Measurements from ENCODE around the gene CEP78. TPM values are rescaled to one million over a fixed set of nuclear protein-coding genes. Genes with fewer than 3 reads are reported as not detected.

CEP78 gene
- total RNA-seq, 1 donor, result 16.6 TPM

DNA sequence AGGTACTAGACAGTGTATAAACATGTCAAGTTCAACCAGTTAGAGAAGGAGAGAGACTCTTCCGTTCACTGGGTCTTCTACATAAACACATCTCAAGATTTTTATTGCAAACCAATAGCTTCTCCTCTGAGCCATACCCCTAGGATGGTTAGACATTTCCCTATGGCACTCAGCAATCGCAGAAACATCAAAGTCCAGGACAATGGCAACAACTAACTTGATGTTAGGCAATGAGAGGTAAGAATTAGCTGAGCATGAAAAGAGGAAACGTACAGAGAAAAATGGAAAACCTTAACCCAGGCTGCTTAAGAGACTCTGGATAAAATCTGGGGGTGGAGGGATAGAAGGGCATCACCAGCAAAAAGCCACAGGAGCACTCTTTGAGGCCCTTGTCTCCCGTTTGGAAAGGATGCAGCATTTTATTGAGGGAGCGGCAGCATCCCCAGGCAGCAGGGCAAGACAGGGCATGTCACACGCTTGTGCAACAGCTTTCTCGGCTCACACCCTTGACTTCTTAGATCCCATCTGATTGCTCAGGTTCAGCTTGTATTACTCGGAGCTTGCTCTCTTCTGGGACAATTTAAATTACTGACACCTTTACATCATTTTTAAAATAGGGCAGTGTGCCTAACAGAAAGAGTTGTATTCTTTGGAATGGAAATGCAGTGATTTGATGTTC lies 52.5 kb downstream of the CEP78 start:
- Histone ChIP-seq H3K4me1 (ENCODE audit: insufficient read depth, low read length) (no peaks in the 10 kb centered on the region), H4K20me1 (ENCODE audit: insufficient read depth, low read length) (no peaks in the 10 kb centered on the region), H2AFZ (ENCODE audit: low read length) (no peak overlapping the region), H3K9me3 (ENCODE audit: low read depth, low read length) (no peaks in the 10 kb centered on the region), H3K79me2 (ENCODE audit: insufficient read depth, low read length) (no peaks in the 10 kb centered on the region), H3K27me3 (ENCODE audit: insufficient read depth, low read length) (no peaks in the 10 kb centered on the region), H3K4me2 (ENCODE audit: insufficient read depth, low read length) (no peak overlapping the region), H3K36me3 (ENCODE audit: insufficient read depth, low read length) (no peaks in the 10 kb centered on the region), H3K4me3 (ENCODE audit: insufficient read depth, low read length) (no peak overlapping the region), H3K27ac (ENCODE audit: low read depth, low read length) (no peak overlapping the region)
- TF ChIP-seq, protein P1, sequence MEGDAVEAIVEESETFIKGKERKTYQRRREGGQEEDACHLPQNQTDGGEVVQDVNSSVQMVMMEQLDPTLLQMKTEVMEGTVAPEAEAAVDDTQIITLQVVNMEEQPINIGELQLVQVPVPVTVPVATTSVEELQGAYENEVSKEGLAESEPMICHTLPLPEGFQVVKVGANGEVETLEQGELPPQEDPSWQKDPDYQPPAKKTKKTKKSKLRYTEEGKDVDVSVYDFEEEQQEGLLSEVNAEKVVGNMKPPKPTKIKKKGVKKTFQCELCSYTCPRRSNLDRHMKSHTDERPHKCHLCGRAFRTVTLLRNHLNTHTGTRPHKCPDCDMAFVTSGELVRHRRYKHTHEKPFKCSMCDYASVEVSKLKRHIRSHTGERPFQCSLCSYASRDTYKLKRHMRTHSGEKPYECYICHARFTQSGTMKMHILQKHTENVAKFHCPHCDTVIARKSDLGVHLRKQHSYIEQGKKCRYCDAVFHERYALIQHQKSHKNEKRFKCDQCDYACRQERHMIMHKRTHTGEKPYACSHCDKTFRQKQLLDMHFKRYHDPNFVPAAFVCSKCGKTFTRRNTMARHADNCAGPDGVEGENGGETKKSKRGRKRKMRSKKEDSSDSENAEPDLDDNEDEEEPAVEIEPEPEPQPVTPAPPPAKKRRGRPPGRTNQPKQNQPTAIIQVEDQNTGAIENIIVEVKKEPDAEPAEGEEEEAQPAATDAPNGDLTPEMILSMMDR (IDR thresholded peaks at IDR 0.05; ENCODE audit: extremely low read depth, low read depth, low read length), result no peak
- no peak for DNase-seq (ENCODE audit: insufficient read length, low spot score, missing footprints)

DNA sequence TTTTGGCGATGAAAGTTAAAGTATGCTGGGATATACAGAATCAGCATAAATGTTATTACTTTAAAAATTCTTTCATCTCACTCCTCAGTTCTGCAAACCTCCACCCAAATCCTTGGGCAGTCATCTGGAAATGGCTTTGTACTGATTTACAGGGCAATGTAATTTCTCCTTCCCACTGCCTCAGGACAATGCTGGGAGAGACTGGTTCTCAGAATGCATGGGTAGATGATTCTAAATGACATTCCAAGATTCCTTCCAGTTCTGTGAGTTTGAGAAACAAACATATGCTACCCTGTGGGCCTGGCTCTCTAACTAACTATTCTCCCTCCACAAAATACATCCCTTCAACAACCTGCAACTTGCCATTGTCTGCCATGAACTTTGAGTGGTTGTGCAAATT lies 53.6 kb downstream of the CEP78 start:
- H3K4me1 ChIP-seq (ENCODE audit: insufficient read depth, low read length), result no peaks in the 10 kb centered on the region
- no peak overlapping the region for H2AFZ ChIP-seq (ENCODE audit: low read length)
- no peak overlapping the region for H3K4me2 ChIP-seq (ENCODE audit: insufficient read depth, low read length)
- no peaks in the 10 kb centered on the region for H3K27me3 ChIP-seq (ENCODE audit: insufficient read depth, low read length)
- TF ChIP-seq, protein P1 (IDR thresholded peaks at IDR 0.05; ENCODE audit: extremely low read depth, low read depth, low read length), result no peak
- H3K4me3 ChIP-seq (ENCODE audit: insufficient read depth, low read length), result no peak overlapping the region
- no peaks in the 10 kb centered on the region for H3K36me3 ChIP-seq (ENCODE audit: insufficient read depth, low read length)
- no peaks in the 10 kb centered on the region for H3K9me3 ChIP-seq (ENCODE audit: low read depth, low read length)
- H3K79me2 ChIP-seq (ENCODE audit: insufficient read depth, low read length), result no peaks in the 10 kb centered on the region
- no peak for DNase-seq (ENCODE audit: insufficient read length, low spot score, missing footprints)
- H3K27ac ChIP-seq (ENCODE audit: low read depth, low read length), result no peak overlapping the region
- no peaks in the 10 kb centered on the region for H4K20me1 ChIP-seq (ENCODE audit: insufficient read depth, low read length)

DNA sequence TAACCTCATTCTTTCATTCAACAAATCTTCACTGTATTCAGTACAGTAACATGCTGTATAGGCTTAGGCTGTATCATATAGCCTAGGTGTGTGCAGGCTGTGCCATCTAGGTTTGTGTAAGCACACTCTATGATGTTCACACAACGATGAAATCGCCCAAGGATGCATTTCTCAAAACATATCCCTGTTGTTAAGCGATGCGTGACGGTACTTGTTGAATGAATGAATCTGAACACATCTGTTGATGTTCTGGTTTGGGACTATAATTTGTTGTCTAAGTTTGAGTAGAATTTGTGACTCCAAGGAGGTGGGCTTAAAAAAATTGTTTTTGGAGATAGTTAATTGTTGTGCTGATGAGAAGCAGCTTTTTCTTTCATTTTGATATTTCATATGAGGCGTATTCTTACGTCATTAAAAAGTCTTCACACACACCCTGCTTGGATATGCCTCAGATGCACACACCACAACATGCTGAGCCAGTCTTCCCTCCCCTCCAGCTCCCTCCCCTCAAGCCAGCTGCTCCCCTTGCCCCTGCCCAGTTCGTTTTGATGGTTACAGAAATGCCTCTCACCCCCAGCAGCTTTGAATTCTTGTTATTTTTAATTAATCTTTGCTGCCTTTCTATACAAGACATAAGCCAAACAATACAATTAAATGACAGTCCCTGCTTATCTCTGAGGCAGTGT lies 55.5 kb downstream of the CEP78 start:
- Histone ChIP-seq H3K27ac (ENCODE audit: low read depth, low read length) (no peak overlapping the region), H2AFZ (ENCODE audit: low read length) (no peak overlapping the region), H3K36me3 (ENCODE audit: insufficient read depth, low read length) (no peaks in the 10 kb centered on the region), H4K20me1 (ENCODE audit: insufficient read depth, low read length) (no peaks in the 10 kb centered on the region), H3K27me3 (ENCODE audit: insufficient read depth, low read length) (no peaks in the 10 kb centered on the region), H3K79me2 (ENCODE audit: insufficient read depth, low read length) (no peaks in the 10 kb centered on the region), H3K4me3 (ENCODE audit: insufficient read depth, low read length) (no peak overlapping the region), H3K9me3 (ENCODE audit: low read depth, low read length) (no peaks in the 10 kb centered on the region), H3K4me2 (ENCODE audit: insufficient read depth, low read length) (no peak overlapping the region), H3K4me1 (ENCODE audit: insufficient read depth, low read length) (peaks cover 8% of the 10 kb centered on the region)
- DNase-seq (ENCODE audit: insufficient read length, low spot score, missing footprints), result no peak
- TF ChIP-seq, protein P1 (IDR thresholded peaks at IDR 0.05; ENCODE audit: extremely low read depth, low read depth, low read length), result no peak

DNA sequence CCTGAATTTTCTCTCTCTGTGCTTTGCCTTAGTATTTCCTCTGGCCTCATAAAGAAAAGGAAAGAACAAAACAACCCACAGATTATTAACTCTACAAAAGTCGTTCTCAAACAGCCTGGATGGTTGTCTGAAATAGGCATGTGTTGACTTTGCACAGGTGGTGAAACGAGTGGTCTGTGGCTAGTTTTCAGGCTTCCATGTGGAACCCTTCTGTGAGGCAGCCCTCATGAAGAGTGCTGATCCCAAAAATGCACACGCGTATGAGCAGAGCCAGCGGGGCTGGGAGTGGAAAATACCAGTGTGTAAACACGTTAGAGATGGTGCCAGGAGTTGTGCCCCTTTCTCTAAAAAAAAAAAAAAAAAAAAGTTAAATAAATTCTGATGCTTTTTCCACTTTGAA lies 56.2 kb downstream of the CEP78 start:
- no peaks in the 10 kb centered on the region for H3K27me3 ChIP-seq (ENCODE audit: insufficient read depth, low read length)
- peaks cover 10% of the 10 kb centered on the region for H3K4me1 ChIP-seq (ENCODE audit: insufficient read depth, low read length)
- H2AFZ ChIP-seq (ENCODE audit: low read length), result no peak overlapping the region
- H3K9me3 ChIP-seq (ENCODE audit: low read depth, low read length), result no peaks in the 10 kb centered on the region
- no peak for DNase-seq (ENCODE audit: insufficient read length, low spot score, missing footprints)
- peak overlapping the region; percentile 32 for H3K4me2 ChIP-seq (ENCODE audit: insufficient read depth, low read length)
- no peaks in the 10 kb centered on the region for H4K20me1 ChIP-seq (ENCODE audit: insufficient read depth, low read length)
- no peak overlapping the region for H3K27ac ChIP-seq (ENCODE audit: low read depth, low read length)
- H3K36me3 ChIP-seq (ENCODE audit: insufficient read depth, low read length), result no peaks in the 10 kb centered on the region
- TF ChIP-seq, protein P1 (IDR thresholded peaks at IDR 0.05; ENCODE audit: extremely low read depth, low read depth, low read length), result no peak
- H3K79me2 ChIP-seq (ENCODE audit: insufficient read depth, low read length), result no peaks in the 10 kb centered on the region
- H3K4me3 ChIP-seq (ENCODE audit: insufficient read depth, low read length), result no peak overlapping the region

All from osteoblast (primary cell).